GM12878 (cell line): ENCODE data around the gene CYSTM1. TPM values are rescaled to one million over a fixed set of nuclear protein-coding genes. Genes with fewer than 3 reads are reported as not detected.
A peak's percentile ranks its signal among the peaks of the same experiment; 100 is the strongest.

Source experiments
- ATAC-seq: fragments of 200-7000 bp; cut with Tn5 transposase; 3 replicates; pipeline ENCODE4 v1.9.1; 2020; ENCODE audit warnings: mild to moderate bottlenecking, moderate library complexity
- BruUV-seq: library from RNA; stranded (reverse); fragments of 400-500 nt; replicated peaks from 2 replicates; lab custom pipeline; 2021; lab: Mats Ljungman, UMichigan
- CTCF ChIA-PET: fragments of 300-600 bp; sonication (Branson Sonifier 250); formaldehyde crosslinking; extraction: SDS; loops from one replicate; lab custom pipeline; 2021; ENCODE audit warnings: inconsistent platforms; lab: Yijun Ruan, JAX
- POLR2A ChIA-PET: fragments of 350-600 bp; formaldehyde crosslinking; extraction: SDS; loops from one replicate; lab custom pipeline; 2021; ENCODE audit warnings: inconsistent platforms; lab: Charles Lee
- RAD21 ChIA-PET: fragments of 300-600 bp; sonication (Branson Sonifier 250); formaldehyde crosslinking; loops from one replicate; lab custom pipeline; 2023; ENCODE audit warnings: antibody characterized with exemption; ENCODE audit not compliant: unreplicated experiment; lab: Charles Lee
- SMC1A ChIA-PET: fragments of 300-600 bp; sonication (Branson Sonifier 250); formaldehyde crosslinking; loops from one replicate; lab custom pipeline; 2023; ENCODE audit not compliant: unreplicated experiment, uncharacterized antibody; lab: Charles Lee
- DNase-seq: peaks from one replicate; pipeline ENCODE4 v3.0.0-alpha.2; 2011; ENCODE audit warnings: low read depth, low spot score
- FAIRE-seq: peaks from 3 replicates; lab custom pipeline; 2011; peaks lifted over from hg19 to GRCh38; lab: Jason Lieb, UNC
- H2AFZ ChIP-seq: 2 replicates; pipeline ENCODE4 v1.6.0; 2011; ENCODE audit warnings: low read depth, low read length, control low read depth; ENCODE audit not compliant: control insufficient read depth
- H3K27ac ChIP-seq: 2 replicates; pipeline ENCODE4 v1.5.1; 2011; ENCODE audit warnings: control low read depth; ENCODE audit not compliant: control insufficient read depth, insufficient read depth
- H3K27me3 ChIP-seq, 2 experiments: replicated peaks in 1 of 2; 2 replicates each; pipeline versions ENCODE4 v1.6.0 to v1.6.1; 2011; ENCODE audit warnings: low read length in 1 of 2; ENCODE audit not compliant: control insufficient read depth in 2 of 2, insufficient read depth in 2 of 2
- H3K36me3 ChIP-seq, 2 experiments: 2 replicates each; pipeline ENCODE4 v1.5.1; 2011; ENCODE audit warnings: low read length in 1 of 2; ENCODE audit not compliant: control insufficient read depth in 2 of 2, insufficient read depth in 2 of 2
- H3K4me1 ChIP-seq: 2 replicates; pipeline ENCODE4 v1.6.1; 2011; ENCODE audit warnings: mild to moderate bottlenecking, low read length, moderate library complexity, mixed read lengths; ENCODE audit not compliant: control insufficient read depth, insufficient read depth
- H3K4me2 ChIP-seq: 2 replicates; pipeline ENCODE4 v1.6.0; 2011; ENCODE audit warnings: control low read depth; ENCODE audit not compliant: control insufficient read depth, insufficient read depth
- H3K4me3 ChIP-seq: fragments of 200-600 bp; sonication (generic); 2 replicates; pipeline ENCODE4 v1.5.1; 2016
- H3K79me2 ChIP-seq: 2 replicates; pipeline ENCODE4 v1.6.0; 2011; ENCODE audit warnings: low read length; ENCODE audit not compliant: control insufficient read depth, insufficient read depth
- H3K9ac ChIP-seq: 2 replicates; pipeline ENCODE4 v1.8.0; 2011; ENCODE audit warnings: low read length, control low read depth, mixed read lengths; ENCODE audit not compliant: control insufficient read depth, insufficient read depth
- H3K9me3 ChIP-seq: replicated peaks from 3 replicates; pipeline ENCODE4 v1.5.1; 2011; ENCODE audit warnings: mild to moderate bottlenecking, low read length; ENCODE audit not compliant: control insufficient read depth, insufficient read depth
- H4K20me1 ChIP-seq: 2 replicates; pipeline ENCODE4 v1.6.0; 2011; ENCODE audit not compliant: control insufficient read depth, insufficient read depth
- IKZF2 ChIP-seq, 2 experiments: fragments of 450-650 bp; IDR thresholded peaks; 2 replicates each; pipeline ENCODE4 v1.6.1; 2017; ENCODE audit warnings: mild to moderate bottlenecking in 2 of 2, moderate library complexity in 2 of 2
- RELB ChIP-seq: fragments of 450-650 bp; IDR thresholded peaks from 2 replicates; pipeline ENCODE4 v1.6.1; 2017; ENCODE audit warnings: low read depth, mild to moderate bottlenecking, moderate library complexity
- RUNX3 ChIP-seq: IDR thresholded peaks from 2 replicates; pipeline ENCODE4 v1.6.1; 2012; ENCODE audit warnings: low read length, inconsistent platforms
- SPI1 ChIP-seq: IDR thresholded peaks from 2 replicates; pipeline ENCODE4 v1.6.1; 2011; ENCODE audit warnings: low read depth, mild to moderate bottlenecking, low read length, moderate library complexity, borderline replicate concordance; ENCODE audit not compliant: insufficient read depth
- WGBS: methylation state at CpG from one replicate; pipeline ENCODE4 v1.1.6; 2016; ENCODE audit warnings: low lambda C conversion rate; ENCODE audit not compliant: insufficient replicate concordance, insufficient coverage; ENCODE audit errors: missing lambda C conversion rate; 5-methylcytosine and 5-hydroxymethylcytosine counted together
- in situ Hi-C: fragments of 300-500 bp; cut with MboI; formaldehyde crosslinking; loops from 9 replicates; pipeline ENCODE4 v1.14.3; 2018; ENCODE audit warnings: mixed read lengths
- intact Hi-C: fragments of 100-400 bp; cut with micrococcal nuclease; formaldehyde crosslinking; loops from one replicate; pipeline ENCODE4 v1.14.2; 2022; ENCODE audit not compliant: unreplicated experiment
- polyA plus RNA-seq, 11 experiments: library from polyadenylated mRNA; depleted of rRNA in 4 of 11; unstranded in 6 of 11; stranded (reverse) in 5 of 11; fragments of >200 nt; fragmentation: Nextera tagmentation in 4 of 11; fragmentation: Illumina TruSeq in 1 of 11; extraction: Ambion mirVana in 4 of 11; extraction: Trizol in 1 of 11; gene quantifications; 1 replicate in 1 of 11; 2 replicates in 10 of 11; pipeline versions ENCODE4 v1.2.1 to v1.2.3, GENCODE V29; 2011 to 2016; ENCODE audit warnings: inconsistent platforms in 2 of 11, missing spikeins in 2 of 11, low read depth in 1 of 11
- total RNA-seq, 4 experiments: library from RNA; depleted of rRNA in 3 of 4; stranded (reverse); fragments of >200 nt in 3 of 4; fragmentation: Illumina TruSeq in 1 of 4; extraction: Trizol in 1 of 4; gene quantifications; 2 replicates each; pipeline versions ENCODE4 v1.2.1 to v1.2.3, GENCODE V29; 2013 to 2021
- TF ChIP-seq, protein P1 (sequence below), 3 experiments: IDR thresholded peaks in 2 of 3; conservative IDR thresholded peaks in 1 of 3; 2 replicates each; pipeline ENCODE4 v1.5.1; 2011; ENCODE audit warnings: low read depth in 3 of 3, low read length in 3 of 3, mild to moderate bottlenecking in 3 of 3, control low read depth in 2 of 3, moderate library complexity in 2 of 3, inconsistent platforms in 1 of 3, mixed read lengths in 1 of 3; ENCODE audit not compliant: control insufficient read depth in 2 of 3, insufficient read depth in 1 of 3; ENCODE audit errors: extremely low read depth in 1 of 3

CYSTM1 gene
- total and polyA plus RNA-seq, 10 of the 15 experiments (the other 5 are each of a cell fraction or from before 2014, with no cell fraction given), result 52.7 to 261 (median 98.7) TPM

DNA sequence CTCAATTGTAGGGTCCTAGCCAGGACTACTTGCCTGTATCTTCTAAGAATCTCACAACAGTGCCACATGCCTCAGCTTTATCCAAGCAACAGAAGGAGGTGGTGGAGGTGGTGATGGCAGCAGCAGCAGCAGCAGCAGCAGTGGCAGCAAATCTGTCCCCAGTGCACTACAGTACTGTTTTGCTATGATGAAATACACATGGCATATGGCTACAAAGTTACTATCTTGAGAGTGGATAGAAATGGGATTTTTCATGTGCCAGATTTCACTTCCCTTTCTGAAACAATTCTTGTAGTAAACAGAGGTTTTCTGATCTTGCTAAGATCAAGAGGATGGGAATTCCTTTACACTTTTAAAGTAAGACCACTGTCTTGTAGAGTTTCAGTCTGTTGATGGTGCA, 8.1 kb upstream of the CYSTM1 start (continued):
- TF ChIP-seq RELB (0 out of 2 replicates have a peak, but pooled peaks have one; percentile 18), RUNX3 (peak; percentile 26; the same call in 1 of the 2 replicates)
- TF ChIP-seq, protein P1, sequence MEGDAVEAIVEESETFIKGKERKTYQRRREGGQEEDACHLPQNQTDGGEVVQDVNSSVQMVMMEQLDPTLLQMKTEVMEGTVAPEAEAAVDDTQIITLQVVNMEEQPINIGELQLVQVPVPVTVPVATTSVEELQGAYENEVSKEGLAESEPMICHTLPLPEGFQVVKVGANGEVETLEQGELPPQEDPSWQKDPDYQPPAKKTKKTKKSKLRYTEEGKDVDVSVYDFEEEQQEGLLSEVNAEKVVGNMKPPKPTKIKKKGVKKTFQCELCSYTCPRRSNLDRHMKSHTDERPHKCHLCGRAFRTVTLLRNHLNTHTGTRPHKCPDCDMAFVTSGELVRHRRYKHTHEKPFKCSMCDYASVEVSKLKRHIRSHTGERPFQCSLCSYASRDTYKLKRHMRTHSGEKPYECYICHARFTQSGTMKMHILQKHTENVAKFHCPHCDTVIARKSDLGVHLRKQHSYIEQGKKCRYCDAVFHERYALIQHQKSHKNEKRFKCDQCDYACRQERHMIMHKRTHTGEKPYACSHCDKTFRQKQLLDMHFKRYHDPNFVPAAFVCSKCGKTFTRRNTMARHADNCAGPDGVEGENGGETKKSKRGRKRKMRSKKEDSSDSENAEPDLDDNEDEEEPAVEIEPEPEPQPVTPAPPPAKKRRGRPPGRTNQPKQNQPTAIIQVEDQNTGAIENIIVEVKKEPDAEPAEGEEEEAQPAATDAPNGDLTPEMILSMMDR (IDR thresholded peaks at IDR 0.05 in 2 of 3, conservative IDR thresholded peaks at IDR 0.05 in 1 of 3; ENCODE audit: control insufficient read depth in 2 of 3, extremely low read depth in 1 of 3, insufficient read depth in 1 of 3, low read depth in 3 of 3, low read length in 3 of 3), result no peak
- TF ChIP-seq, all 136 proteins: peak for 7

- no peaks in the 10 kb centered on the region for H3K36me3 ChIP-seq
- ATAC-seq (no peak; the same call in 1 of the 3 replicates), FAIRE-seq (no peak)
- in situ Hi-C loops, result no loop called here
- H2AFZ ChIP-seq, result no peak overlapping the region
- H3K27me3 ChIP-seq, result no peaks in the 10 kb centered on the region
- BruUV-seq, result no TSS peak
- H3K9ac ChIP-seq, result no peak overlapping the region
- no peak overlapping the region for H3K27ac ChIP-seq
- no peaks in the 10 kb centered on the region for H3K9me3 ChIP-seq
- TF ChIP-seq RUNX3 (peak; percentile 19; the same call in 1 of the 2 replicates), SPI1 (no peak), IKZF2 (IDR thresholded peaks at IDR 0.05) (no peak)
- TF ChIP-seq, all 136 proteins: peak for 1
- no peak for DNase-seq
- POLR2A ChIA-PET, result no interaction called here
- Histone ChIP-seq H3K79me2 (no peaks in the 10 kb centered on the region), H3K4me3 (no peak overlapping the region), H3K4me2 (no peak overlapping the region), H3K4me1 (peaks cover 16% of the 10 kb centered on the region), H4K20me1 (no peaks in the 10 kb centered on the region)
- CTCF ChIA-PET, result interaction anchor here (0.6 to 3.4 kb wide), 11 partner anchors 9 to 184 kb away, joined by 3 to 36 read pairs (median 8); partner anchors contain the start of gene HBEGF
- SMC1A ChIA-PET, result interaction anchor here (0.9 to 2.5 kb wide), 8 partner anchors 10 to 184 kb away, joined by 3 to 11 read pairs (median 4); no protein-coding TSS in a partner anchor
- intact Hi-C loops, result no loop called here
- 95% methylated on average over 2 of the region's 2 CpGs for WGBS
- RAD21 ChIA-PET, result interaction anchor here (0.9 to 2.3 kb wide), 6 partner anchors 10 to 76 kb away, joined by 3 to 14 read pairs (median 7); no protein-coding TSS in a partner anchor
Measured at GRCh38 chr5:140168371-140168770, 6.6 kb upstream of the CYSTM1 start.
